ENCODE results near the gene CHST6.
"Not testable (repeated sequence)": the region's sequence is repeated elsewhere in the genome, so short reads cannot be mapped to it uniquely, and the experiment has no call there.

CHST6 gene

DNA sequence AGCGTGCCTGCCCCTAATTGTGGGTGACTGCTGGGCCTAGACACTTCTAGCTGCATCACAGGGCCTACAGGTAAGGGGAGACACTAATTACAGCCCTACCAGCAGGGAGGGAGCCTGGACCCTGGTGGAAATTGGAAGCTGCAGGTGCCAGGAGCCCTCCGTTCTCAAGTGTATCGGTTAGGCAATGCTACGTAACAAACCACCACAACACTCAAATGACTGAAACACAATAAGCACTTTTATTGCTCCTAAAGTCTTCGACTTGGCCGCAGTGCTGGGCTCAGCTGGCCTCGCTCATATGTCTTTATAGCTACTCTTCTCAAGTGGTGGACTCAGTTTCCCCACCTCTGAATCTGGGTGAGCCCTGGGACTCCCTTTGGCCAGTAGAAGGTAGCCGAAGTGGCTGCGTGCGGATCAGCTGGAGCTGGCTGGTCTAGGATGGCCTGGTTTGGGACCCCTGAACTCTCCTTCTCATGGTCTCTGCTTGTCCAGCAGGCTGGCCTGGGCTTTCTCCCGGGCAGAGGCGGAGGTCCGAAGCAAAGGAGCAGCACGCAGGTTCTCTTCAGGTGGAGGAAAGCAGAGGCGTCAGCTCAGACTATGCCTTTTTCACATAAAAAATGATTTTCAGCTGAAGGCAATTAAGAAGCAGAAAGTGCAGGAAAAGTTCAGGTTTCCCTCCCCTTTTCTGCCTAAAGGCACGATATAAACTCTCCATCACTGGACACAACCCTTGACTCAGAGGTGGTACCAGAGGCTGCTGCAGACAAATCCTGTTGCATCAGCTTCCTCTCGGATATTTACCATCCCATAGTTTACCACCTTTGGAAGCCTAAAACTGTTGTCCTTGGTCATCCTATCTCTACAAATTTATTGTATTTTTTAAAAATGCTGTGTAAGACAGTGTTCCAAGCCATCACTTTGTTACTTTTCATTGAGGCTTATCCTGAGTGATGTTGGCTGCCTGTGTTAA lies 22.0 kb downstream of the CHST6 start:
- DNase-seq, result no peak

GRCh38 chr16:75471723-75472633 lies 23.3 kb downstream of the CHST6 start:
- DNase-seq, result peak; percentile 62

- no peak for DNase-seq
Measured at GRCh38 chr16:75466760-75467159, 28.5 kb downstream of the CHST6 start.

DNA sequence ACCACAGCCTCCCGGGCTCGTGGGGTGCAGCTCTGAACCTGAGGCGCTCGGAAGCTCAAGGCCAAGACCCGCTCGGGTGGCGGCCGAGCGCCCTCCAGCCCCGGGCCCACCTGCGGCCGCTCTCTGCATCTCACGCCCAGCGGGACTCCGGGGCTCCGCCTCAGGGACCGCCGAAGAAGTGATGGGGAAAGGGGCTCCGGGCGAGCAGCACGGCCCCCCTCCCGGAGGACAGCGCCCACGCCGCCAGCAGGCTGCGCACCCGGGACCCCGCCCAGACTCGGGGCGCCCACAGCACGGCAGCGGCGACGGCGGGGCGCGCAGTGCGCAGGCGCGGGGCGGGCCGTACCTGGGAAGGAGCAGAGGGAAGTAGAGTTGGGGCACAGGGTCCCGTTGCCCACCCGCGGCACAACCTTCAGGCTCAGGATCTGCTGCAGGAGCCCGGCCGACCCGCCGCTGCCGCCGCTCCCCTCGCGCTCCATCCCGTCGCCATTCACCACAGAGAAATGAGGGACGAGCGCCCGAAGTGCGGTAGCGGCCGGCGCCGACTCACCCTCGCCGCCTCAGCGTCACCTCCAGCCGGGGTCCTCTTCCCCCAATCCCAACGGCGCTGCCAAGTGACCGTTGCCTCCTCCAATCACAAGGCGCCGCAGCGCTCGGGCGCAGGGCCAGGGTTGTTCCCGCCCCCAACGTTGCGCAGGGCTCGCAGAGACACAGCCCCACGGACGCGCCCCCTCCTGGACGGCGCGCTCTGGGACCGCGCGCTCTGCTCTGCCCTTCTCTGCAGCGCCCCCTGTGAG lies 30.9 kb downstream of the CHST6 start, which contains the start of gene TMEM170A:
TMEM170A (minus strand) TSS at position 568 of the 797 bp plus-strand sequence; CDS start at position 479, 89 bp downstream.
- peak; percentile 99 for DNase-seq

GRCh38 chr16:75463389-75464121 lies 31.7 kb downstream of the CHST6 start:
- peak; percentile 11 for DNase-seq

DNA sequence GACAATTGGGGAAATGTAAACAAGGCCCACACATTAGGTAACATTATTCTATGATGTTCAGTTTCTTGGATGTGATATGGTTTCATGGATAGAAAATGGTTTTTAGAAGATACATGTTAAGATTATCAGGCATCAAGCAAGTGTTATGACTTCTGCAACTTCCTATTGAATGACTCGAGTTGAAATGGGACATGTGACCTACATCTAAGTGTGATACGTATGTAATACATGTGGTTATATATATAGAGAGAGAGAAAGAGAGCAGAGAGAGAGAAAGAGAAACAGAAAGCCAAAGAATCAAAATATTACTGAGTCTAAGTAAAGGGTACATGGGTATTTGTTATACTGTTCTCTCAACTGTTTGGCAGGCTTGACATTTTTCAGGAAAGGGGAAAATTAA lies 32.4 kb downstream of the CHST6 start:
- DNase-seq, result no peak

DNA sequence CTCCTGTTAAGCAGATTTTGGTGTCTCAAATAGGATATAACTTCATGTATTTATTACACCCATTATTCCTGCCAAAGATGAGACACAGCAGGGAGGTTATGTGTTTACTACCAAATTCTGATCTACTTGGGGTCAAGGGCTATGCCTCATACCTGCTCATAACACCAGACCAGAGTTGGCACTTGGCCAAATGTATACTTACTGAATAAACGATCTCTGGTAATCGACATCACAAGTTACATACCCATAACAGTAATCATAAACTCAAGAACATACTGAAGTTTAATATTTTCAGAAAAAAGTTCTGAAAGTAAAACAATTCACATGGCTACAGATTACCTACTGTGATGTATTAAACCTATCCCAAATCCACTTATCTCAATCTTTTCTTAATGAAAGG lies 33.7 kb downstream of the CHST6 start:
- DNase-seq, result no peak

DNA sequence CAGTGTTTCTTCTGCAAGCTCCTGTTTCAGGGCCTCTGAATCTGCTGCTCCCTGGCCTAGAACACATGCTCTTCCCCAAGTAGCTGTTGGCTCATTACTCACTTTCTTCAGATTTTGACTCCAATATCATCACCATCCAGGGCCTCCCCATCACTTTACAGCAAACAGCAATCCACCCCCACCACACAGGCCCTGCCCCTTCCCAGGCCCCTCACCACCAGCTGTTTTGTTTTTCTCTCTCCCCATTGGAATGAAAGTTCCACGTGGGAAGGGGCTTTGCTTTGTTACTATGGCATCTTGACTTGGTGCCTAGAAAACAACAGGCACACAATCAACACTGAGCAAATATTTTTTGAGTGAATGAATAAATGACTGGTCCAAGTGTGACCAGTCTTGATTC lies 34.8 kb downstream of the CHST6 start:
- DNase-seq, result peak; percentile 9

DNA sequence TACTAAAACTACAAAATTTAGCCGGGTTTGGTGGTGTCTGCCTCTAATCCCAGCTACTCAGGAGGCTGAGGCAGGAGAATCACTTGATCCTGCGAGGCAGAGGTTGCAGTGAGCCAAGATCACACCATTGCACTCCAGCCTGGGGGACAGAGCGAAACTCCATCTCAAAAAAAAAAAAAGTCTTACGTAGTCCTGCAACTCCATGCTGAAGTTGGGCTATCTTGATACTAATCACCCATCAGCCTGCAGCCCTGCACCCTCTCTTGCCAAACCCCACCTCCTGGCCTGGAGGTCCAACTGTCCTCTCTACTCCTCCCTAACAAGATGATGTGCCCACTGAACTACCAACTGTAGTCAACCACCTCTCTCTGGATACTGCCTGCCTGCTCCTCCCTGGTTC lies 35.5 kb downstream of the CHST6 start:
- no peak for DNase-seq

- no peak for DNase-seq
Measured at GRCh38 chr16:75458439-75458838, 36.8 kb downstream of the CHST6 start.

DNA sequence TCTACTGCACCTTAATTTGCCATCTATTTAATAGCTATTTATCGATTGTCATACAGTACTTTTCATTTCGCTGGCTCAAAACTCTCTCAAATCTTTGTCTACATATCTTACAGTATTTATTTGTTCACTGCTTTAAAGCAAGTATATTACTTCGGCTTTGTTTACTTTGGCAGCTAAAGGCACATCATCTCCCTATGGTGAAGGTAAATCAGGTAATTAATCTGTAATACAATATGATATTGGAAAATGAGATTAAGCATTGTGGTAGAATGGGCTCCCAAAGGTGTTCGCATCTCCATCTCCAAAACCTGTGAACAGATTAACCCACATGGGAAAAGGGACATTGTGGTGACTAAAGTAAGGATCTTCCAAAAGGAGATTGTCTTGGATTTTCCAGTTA lies 37.2 kb downstream of the CHST6 start:
- DNase-seq, result no peak

DNA sequence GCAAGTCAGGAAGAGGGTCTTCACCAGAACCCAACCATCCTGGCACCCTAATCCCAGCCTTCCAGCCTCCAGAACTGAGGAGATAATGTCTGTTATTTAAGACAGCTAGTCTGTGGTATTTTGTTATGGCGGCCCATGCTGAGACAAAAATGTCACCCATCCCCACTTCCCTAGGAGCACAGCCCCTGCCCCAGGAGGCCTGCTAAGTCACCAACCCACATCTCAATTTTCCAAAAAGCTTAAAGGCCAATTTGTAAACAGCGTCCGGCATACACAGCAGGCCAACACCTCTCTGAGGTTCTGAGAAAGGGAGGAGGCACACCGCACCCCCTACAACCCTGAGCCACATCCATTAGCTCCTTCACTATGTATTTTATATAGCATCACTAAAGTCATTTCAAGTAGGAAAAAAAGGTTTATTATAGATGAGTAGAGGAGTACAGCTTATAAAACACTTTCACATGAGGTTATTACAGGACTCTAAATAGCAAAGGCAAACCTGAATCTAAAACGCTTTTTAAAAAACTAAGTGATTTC lies 37.7 kb downstream of the CHST6 start:
- no peak for DNase-seq

GRCh38 chr16:75456971-75457370 lies 38.3 kb downstream of the CHST6 start:
- DNase-seq, result no peak

- DNase-seq, result not testable (repeated sequence)
Measured at GRCh38 chr16:75456486-75456885, 38.8 kb downstream of the CHST6 start.

DNA sequence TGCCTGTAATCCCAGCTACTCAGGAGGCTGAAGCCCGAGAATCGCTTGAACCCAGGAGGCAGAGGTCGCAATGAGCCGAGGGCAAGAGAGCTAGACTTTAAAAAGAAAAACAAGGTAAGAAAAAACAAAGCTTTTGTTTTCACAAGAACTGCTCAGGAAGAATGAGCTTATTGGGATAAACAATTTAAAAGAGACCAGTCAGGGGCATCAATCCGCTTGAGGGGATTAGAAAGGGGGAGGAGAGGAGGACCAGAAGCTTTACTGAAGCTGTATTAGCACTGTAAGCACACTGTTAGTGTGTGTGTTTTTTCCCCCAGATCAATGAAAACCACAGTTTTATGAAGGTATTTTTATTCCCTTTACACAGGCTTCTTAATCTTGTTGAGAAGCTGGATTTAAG lies 39.6 kb downstream of the CHST6 start:
- no peak for DNase-seq

DNA sequence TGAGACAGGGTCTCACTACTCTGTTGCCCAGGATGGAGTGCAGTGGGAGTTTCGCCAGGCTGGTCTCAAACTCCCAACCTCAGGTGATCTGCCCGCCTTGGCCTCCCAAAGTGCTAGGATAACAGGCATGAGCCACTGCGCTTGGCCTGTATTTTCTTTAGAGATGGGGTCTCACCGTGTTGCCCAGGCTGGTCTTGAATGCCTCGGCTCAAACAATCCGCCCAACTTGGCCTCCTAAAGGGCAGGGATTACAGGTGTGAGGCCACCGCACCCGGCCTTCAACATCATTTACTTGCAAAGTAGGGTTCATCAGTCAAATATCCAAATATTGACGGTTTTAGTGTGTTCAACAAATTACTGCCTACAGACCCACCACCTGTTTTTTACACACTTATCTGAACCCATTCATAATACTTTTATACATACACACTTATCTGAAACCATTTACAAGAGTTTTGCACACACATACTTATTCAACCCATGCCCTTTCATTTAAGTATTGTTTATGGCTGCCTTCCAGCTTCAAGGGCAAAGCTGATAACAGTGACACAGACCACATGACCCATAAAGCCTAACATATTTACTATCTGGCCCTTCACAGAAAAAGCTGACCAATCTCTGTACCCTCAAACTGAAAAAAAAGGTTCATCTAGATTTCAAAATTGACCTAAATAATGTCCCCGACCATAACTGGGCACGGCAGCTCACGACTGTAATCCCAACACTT lies 42.6 kb downstream of the CHST6 start:
- no peak for DNase-seq

GRCh38 chr16:75446416-75446815 lies 48.8 kb downstream of the CHST6 start:
- DNase-seq, result no peak

GRCh38 chr16:75445298-75445697 lies 49.9 kb downstream of the CHST6 start:
- DNase-seq, result no peak

DNA sequence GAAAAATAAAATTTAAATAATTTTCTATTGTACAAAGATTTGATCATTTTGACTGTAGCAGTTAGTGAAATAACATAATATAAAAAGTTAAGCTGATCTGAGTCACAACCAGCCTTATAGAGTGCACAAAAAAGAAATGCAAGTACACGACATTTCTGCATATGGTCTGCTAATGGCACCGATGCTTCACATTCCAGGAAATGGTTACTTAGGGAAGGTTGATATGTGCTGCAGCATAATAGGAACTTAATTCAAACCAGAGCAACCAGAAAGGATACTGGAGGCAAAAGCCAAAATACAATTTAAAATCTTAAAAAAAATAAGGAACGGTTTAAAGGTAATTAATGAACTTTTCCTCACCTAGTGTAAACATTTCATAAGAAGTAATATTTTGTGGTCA lies 51.9 kb downstream of the CHST6 start:
- peak; percentile 89 for DNase-seq

GRCh38 chr16:75433732-75434413 lies 61.4 kb downstream of the CHST6 start:
- peak; percentile 93 for DNase-seq

All from fibroblast of upper back skin (primary cell).